Gastrocnemius medialis (tissue), 4 donors: Measurements from ENCODE around the gene AXIN1. TPM values are rescaled to one million over a fixed set of nuclear protein-coding genes. Genes with fewer than 3 reads are reported as not detected.

ENCODE experiments used
- ATAC-seq, 2 donors: fragments of 150-250 bp; one replicate each; pipeline ENCODE4 v1.9.1; 2016
- DNase-seq, 2 donors: peaks; one replicate each; pipeline ENCODE4 v3.0.0-alpha.2; 2019
- H3K27ac ChIP-seq, 4 donors: fragments of 200-600 bp; sonication (generic); 1 replicate in 1 of 4; 2 replicates in 3 of 4; pipeline ENCODE4 v1.5.1; 2016 to 2018; ENCODE audit warnings: mild to moderate bottlenecking in 2 of 4, moderate library complexity in 1 of 4
- H3K27me3 ChIP-seq, 3 donors: fragments of 200-600 bp; sonication (generic) in 2 of 3; 1 replicate in 1 of 3; 2 replicates in 2 of 3; pipeline versions ENCODE4 v1.5.1 to v1.6.0; 2016 to 2019; ENCODE audit warnings: mild to moderate bottlenecking in 1 of 3, moderate library complexity in 1 of 3
- H3K36me3 ChIP-seq, 2 donors: fragments of 200-600 bp; sonication (generic) in 1 of 2; one replicate each; pipeline ENCODE4 v1.5.1; 2017 to 2018
- H3K4me1 ChIP-seq, 2 donors: fragments of 200-600 bp; sonication (generic) in 1 of 2; one replicate each; pipeline ENCODE4 v1.5.1; 2016 to 2017; ENCODE audit warnings: mild to moderate bottlenecking in 2 of 2
- H3K4me3 ChIP-seq, 4 donors: fragments of 200-600 bp; sonication (generic) in 3 of 4; 1 replicate in 1 of 4; 2 replicates in 3 of 4; pipeline ENCODE4 v1.5.1; 2016 to 2019; ENCODE audit warnings: mild to moderate bottlenecking in 2 of 4
- H3K9me3 ChIP-seq, 3 donors: fragments of 200-600 bp; sonication (generic) in 2 of 3; 1 replicate in 1 of 3; 2 replicates in 2 of 3; pipeline ENCODE4 v1.5.1; 2016 to 2019
- CTCF ChIP-seq, 5 experiments: fragments of 450-650 bp in 3 of 5; fragments of 200-600 bp in 2 of 5; sonication (generic) in 2 of 5; IDR thresholded peaks in 4 of 5; conservative IDR thresholded peaks in 1 of 5; 1 replicate in 4 of 5; 2 replicates in 1 of 5; pipeline ENCODE4 v1.5.1; 2016 to 2019; ENCODE audit warnings: antibody characterized with exemption in 5 of 5, mild to moderate bottlenecking in 3 of 5, moderate library complexity in 3 of 5
- POLR2A ChIP-seq, 2 donors: fragments of 450-650 bp; IDR thresholded peaks; one replicate each; pipeline ENCODE4 v1.6.1; 2017; ENCODE audit warnings: antibody characterized with exemption in 2 of 2, mild to moderate bottlenecking in 2 of 2, moderate library complexity in 2 of 2
- in situ Hi-C, 4 donors: fragments of 200-750 bp; cut with MboI; loops; one replicate each; pipeline versions ENCODE4 v1.15.0 to v1.8.0; 2017; ENCODE audit warnings: low sequenced_read_pairs in 4 of 4
- intact Hi-C: fragments of 100-400 bp; cut with DNase I; formaldehyde crosslinking; loops from one replicate; pipeline ENCODE4 v1.15.1; 2023; ENCODE audit warnings: low total_unique reads
- total RNA-seq, 4 donors: library from RNA; depleted of rRNA; stranded (reverse); fragments of >200 nt; gene quantifications; one replicate each; pipeline versions ENCODE4 v1.1.0 to v1.2.3, GENCODE V29; 2016

The AXIN1 gene
- total RNA-seq, 4 donors from 2014 or later: 27.1 to 41.9 (median 32.7) TPM

GRCh38 chr16:263944-264343 lies 88.6 kb downstream of the AXIN1 start:
- Histone ChIP-seq H3K4me1 (peaks cover 0 to 4% of the 10 kb centered on the region in 2 donors), H3K36me3 (peaks cover 0 to 61% of the 10 kb centered on the region in 2 donors), H3K27me3 (no peaks in the 10 kb centered on the region), H3K4me3 (no peak overlapping the region), H3K27ac (no peak overlapping the region), H3K9me3 (no peaks in the 10 kb centered on the region)
- in situ Hi-C loops: no loop called here
- DNase-seq: no peak
- intact Hi-C loops: no loop called here
- TF ChIP-seq POLR2A (IDR thresholded peaks at IDR 0.05) (no peak), CTCF (IDR thresholded peaks at IDR 0.05 in 4 of 5, conservative IDR thresholded peaks at IDR 0.05 in 1 of 5) (no peak)
- ATAC-seq: no peak

GRCh38 chr16:263182-263774 lies 89.2 kb downstream of the AXIN1 start:
- no peak overlapping the region for H3K4me3 ChIP-seq
- no peak overlapping the region for H3K27ac ChIP-seq
- H3K27me3 ChIP-seq: no peaks in the 10 kb centered on the region
- H3K9me3 ChIP-seq: no peaks in the 10 kb centered on the region
- ATAC-seq (no peak), DNase-seq (no peak)
- H3K36me3 ChIP-seq: peaks cover 0 to 64% of the 10 kb centered on the region in 2 donors
- H3K4me1 ChIP-seq: peaks cover 0 to 4% of the 10 kb centered on the region in 2 donors
- TF ChIP-seq POLR2A (IDR thresholded peaks at IDR 0.05): no peak
- no peak for TF ChIP-seq CTCF (IDR thresholded peaks at IDR 0.05 in 4 of 5, conservative IDR thresholded peaks at IDR 0.05 in 1 of 5)
- in situ Hi-C loops (no loop called here), intact Hi-C loops (no loop called here)

- Histone ChIP-seq H3K36me3 (peaks cover 0 to 64% of the 10 kb centered on the region in 2 donors), H3K9me3 (no peaks in the 10 kb centered on the region), H3K27me3 (no peaks in the 10 kb centered on the region), H3K27ac (no peak overlapping the region), H3K4me1 (peaks cover 0 to 4% of the 10 kb centered on the region in 2 donors), H3K4me3 (no peak overlapping the region)
- no peak for TF ChIP-seq CTCF (IDR thresholded peaks at IDR 0.05 in 4 of 5, conservative IDR thresholded peaks at IDR 0.05 in 1 of 5)
- no peak for TF ChIP-seq POLR2A (IDR thresholded peaks at IDR 0.05)
- in situ Hi-C loops (no loop called here), intact Hi-C loops (no loop called here)
- ATAC-seq (no peak), DNase-seq (no peak)
Measured at GRCh38 chr16:262121-262745, 90.3 kb downstream of the AXIN1 start.

- Histone ChIP-seq H3K4me3 (no peak overlapping the region), H3K36me3 (peaks cover 0 to 75% of the 10 kb centered on the region in 2 donors), H3K27me3 (no peaks in the 10 kb centered on the region), H3K27ac (no peak overlapping the region), H3K4me1 (peaks cover 0 to 4% of the 10 kb centered on the region in 2 donors), H3K9me3 (no peaks in the 10 kb centered on the region)
- intact Hi-C loops: no loop called here
- in situ Hi-C loops: no loop called here
- DNase-seq (no peak), ATAC-seq (no peak)
- TF ChIP-seq CTCF (IDR thresholded peaks at IDR 0.05 in 4 of 5, conservative IDR thresholded peaks at IDR 0.05 in 1 of 5) (no peak), POLR2A (IDR thresholded peaks at IDR 0.05) (no peak)
Measured at GRCh38 chr16:261031-261691, 91.4 kb downstream of the AXIN1 start.
